Activated CD4-positive, alpha-beta T cell treated with anti-CD3 and anti-CD28 coated beads for 24 hours (primary cell): ENCODE data around the gene CFAP45.

Source experiments
- DNase-seq, 2 donors: peaks; one replicate each; pipeline ENCODE4 v3.0.0-alpha.2; 2020; ENCODE audit warnings: low read depth in 2 of 2

CFAP45 gene

GRCh38 chr1:159923203-159924024, 23.4 kb upstream of the CFAP45 start:
- peak; percentile 46 to 66 for DNase-seq

- no peak for DNase-seq
Measured at GRCh38 chr1:159922511-159923202, 22.7 kb upstream of the CFAP45 start.

- no peak for DNase-seq
Measured at GRCh38 chr1:159921700-159922504, 21.9 kb upstream of the CFAP45 start.

- DNase-seq: no peak
Measured at GRCh38 chr1:159921251-159921650, 21.3 kb upstream of the CFAP45 start.

GRCh38 chr1:159920651-159921050, 20.7 kb upstream of the CFAP45 start:
- no peak for DNase-seq

- no peak for DNase-seq
Measured at GRCh38 chr1:159920202-159920601, 20.2 kb upstream of the CFAP45 start.

GRCh38 chr1:159919236-159919865, 19.4 kb upstream of the CFAP45 start:
- DNase-seq: no peak

GRCh38 chr1:159918352-159919200, 18.6 kb upstream of the CFAP45 start:
- no peak for DNase-seq

- DNase-seq: no peak
Measured at GRCh38 chr1:159917533-159918351, 17.8 kb upstream of the CFAP45 start.

- no peak for DNase-seq
Measured at GRCh38 chr1:159916242-159917051, 16.5 kb upstream of the CFAP45 start.

GRCh38 chr1:159915571-159916241, 15.7 kb upstream of the CFAP45 start:
- no peak for DNase-seq

- DNase-seq: no peak
Measured at GRCh38 chr1:159914252-159915018, 14.5 kb upstream of the CFAP45 start.

GRCh38 chr1:159913451-159914192, 13.7 kb upstream of the CFAP45 start:
- no peak for DNase-seq

- no peak for DNase-seq
Measured at GRCh38 chr1:159911326-159912070, 11.5 kb upstream of the CFAP45 start.

GRCh38 chr1:159908031-159908940, 8.3 kb upstream of the CFAP45 start:
- no peak for DNase-seq
